C4-2B (cell line): Measurements from ENCODE around the gene ENO4.

ENCODE experiments used
- CTCF ChIP-seq: fragments of 450-650 bp; conservative IDR thresholded peaks from 2 replicates; pipeline ENCODE4 v1.5.1; 2017; ENCODE audit warnings: mild to moderate bottlenecking
- ZFX ChIP-seq: fragments of 450-650 bp; IDR thresholded peaks from 2 replicates; pipeline ENCODE4 v1.6.1; 2017

- no peak for TF ChIP-seq CTCF
- TF ChIP-seq ZFX, result no peak
These were observed 15.0 kb upstream of the ENO4 start for GRCh38 chr10:116833986-116834985.
